Muscle of back (tissue), 11 donors: Measurements from ENCODE around the gene MED14. TPM values are rescaled to one million over a fixed set of nuclear protein-coding genes. Genes with fewer than 3 reads are reported as not detected.

Source experiments
- DNase-seq, 3 donors: peaks; one replicate each; pipeline versions ENCODE4 v3.0.0 to v3.0.0-alpha.2; 2013
- polyA plus RNA-seq, 10 donors: library from polyadenylated mRNA; unstranded; fragments of 120-200 nt; gene quantifications; one replicate each; pipeline ENCODE4 v1.2.1, GENCODE V29; 2013; ENCODE audit not compliant: insufficient read length in 10 of 10

MED14 gene
- polyA plus RNA-seq, 10 donors = 28.2 to 53.5 (median 37.2) TPM

- DNase-seq = no peak
Measured at GRCh38 chrX:40729598-40730584, 5.5 kb downstream of the MED14 start.

- no peak for DNase-seq
Measured at GRCh38 chrX:40727581-40728252, 7.6 kb downstream of the MED14 start.

GRCh38 chrX:40727093-40727492 lies 8.2 kb downstream of the MED14 start:
- no peak for DNase-seq

GRCh38 chrX:40722930-40723329 lies 12.4 kb downstream of the MED14 start:
- no peak for DNase-seq

- no peak for DNase-seq
Measured at GRCh38 chrX:40721489-40722106, 13.7 kb downstream of the MED14 start.

- no peak for DNase-seq
Measured at GRCh38 chrX:40720792-40721191, 14.6 kb downstream of the MED14 start.

GRCh38 chrX:40720339-40720738 lies 15.0 kb downstream of the MED14 start:
- no peak for DNase-seq

- DNase-seq = no peak
Measured at GRCh38 chrX:40719731-40720130, 15.6 kb downstream of the MED14 start.

GRCh38 chrX:40719218-40719617 lies 16.1 kb downstream of the MED14 start:
- peak in 1 of 3 donors; percentile 33 for DNase-seq

GRCh38 chrX:40709395-40709794 lies 25.9 kb downstream of the MED14 start:
- no peak for DNase-seq

- no peak for DNase-seq
Measured at GRCh38 chrX:40705658-40706312, 29.6 kb downstream of the MED14 start.

- no peak for DNase-seq
Measured at GRCh38 chrX:40700640-40701342, 34.6 kb downstream of the MED14 start.

- no peak for DNase-seq
Measured at GRCh38 chrX:40698851-40699250, 36.5 kb downstream of the MED14 start.

- DNase-seq = no peak
Measured at GRCh38 chrX:40694802-40695201, 40.5 kb downstream of the MED14 start.

- no peak for DNase-seq
Measured at GRCh38 chrX:40688929-40689328, 46.4 kb downstream of the MED14 start.

GRCh38 chrX:40687169-40687568 lies 48.2 kb downstream of the MED14 start:
- no peak for DNase-seq

GRCh38 chrX:40685362-40685918 lies 49.9 kb downstream of the MED14 start:
- no peak for DNase-seq

GRCh38 chrX:40684092-40684491 lies 51.2 kb downstream of the MED14 start:
- DNase-seq = no peak

- DNase-seq = no peak
Measured at GRCh38 chrX:40683245-40683644, 52.1 kb downstream of the MED14 start.

GRCh38 chrX:40671126-40671525 lies 64.2 kb downstream of the MED14 start:
- DNase-seq = no peak
